Ishikawa (cell line): ENCODE results near the gene GALNT13.

ENCODE experiments used
- CEBPB ChIP-seq: IDR thresholded peaks from 2 replicates; pipeline ENCODE4 v1.6.1; 2012
- EGR1 ChIP-seq: IDR thresholded peaks from 2 replicates; pipeline ENCODE4 v1.6.1; 2012
- EP300 ChIP-seq: IDR thresholded peaks from 2 replicates; pipeline ENCODE4 v1.6.1; 2012; ENCODE audit warnings: borderline replicate concordance
- FOXM1 ChIP-seq: IDR thresholded peaks from 2 replicates; pipeline ENCODE4 v1.6.1; 2012; ENCODE audit warnings: low read depth, borderline replicate concordance
- MAX ChIP-seq: IDR thresholded peaks from 2 replicates; pipeline ENCODE4 v1.6.1; 2012
- RAD21 ChIP-seq: IDR thresholded peaks from 2 replicates; pipeline ENCODE4 v1.6.1; 2012; ENCODE audit warnings: low read depth
- REST ChIP-seq: IDR thresholded peaks from 2 replicates; pipeline ENCODE4 v1.6.1; 2012; ENCODE audit warnings: low read depth, mild to moderate bottlenecking
- TAF1 ChIP-seq: IDR thresholded peaks from 2 replicates; pipeline ENCODE4 v1.6.1; 2012; ENCODE audit warnings: low read depth, mild to moderate bottlenecking
- TCF12 ChIP-seq: IDR thresholded peaks from 2 replicates; pipeline ENCODE4 v1.6.1; 2012; ENCODE audit warnings: low read depth
- TEAD4 ChIP-seq: IDR thresholded peaks from 2 replicates; pipeline ENCODE4 v1.6.1; 2012
- USF1 ChIP-seq: IDR thresholded peaks from 2 replicates; pipeline ENCODE4 v1.6.1; 2012
- YY1 ChIP-seq: IDR thresholded peaks from 2 replicates; pipeline ENCODE4 v1.6.1; 2012; ENCODE audit warnings: low read depth
- ZBTB7A ChIP-seq: IDR thresholded peaks from 2 replicates; pipeline ENCODE4 v1.6.1; 2012; ENCODE audit warnings: low read depth

GRCh38 chr2:154048905-154049304, 177.2 kb downstream of the GALNT13 start:
- TF ChIP-seq TAF1, result no peak
- no peak for TF ChIP-seq EP300
- TF ChIP-seq ZBTB7A, result no peak
- no peak for TF ChIP-seq MAX
- no peak for TF ChIP-seq CEBPB
- TF ChIP-seq RAD21, result no peak
- TF ChIP-seq YY1, result no peak
- no peak for TF ChIP-seq FOXM1
- TF ChIP-seq TEAD4, result no peak
- TF ChIP-seq REST, result no peak
- no peak for TF ChIP-seq USF1
- no peak for TF ChIP-seq EGR1
- TF ChIP-seq TCF12, result no peak
